BJ (cell line): Measurements from ENCODE around the gene MYO18A. TPM values are rescaled to one million over a fixed set of nuclear protein-coding genes. Genes with fewer than 3 reads are reported as not detected.
"Not testable (repeated sequence)": the region's sequence is repeated elsewhere in the genome, so short reads cannot be mapped to it uniquely, and the experiment has no call there.

Experiments
- CTCF ChIA-PET: fragments of 350-600 bp; formaldehyde crosslinking; extraction: SDS; loops from one replicate; lab custom pipeline; 2021; ENCODE audit warnings: antibody characterized with exemption, inconsistent platforms; lab: Yijun Ruan, JAX
- POLR2A ChIA-PET: fragments of 300-600 bp; sonication (Branson Sonifier 250); formaldehyde crosslinking; extraction: SDS; loops from one replicate; lab custom pipeline; 2021; ENCODE audit warnings: antibody characterized with exemption; lab: Charles Lee
- DNase-seq: peaks from one replicate; pipeline ENCODE4 v3.0.0-alpha.2; 2011; ENCODE audit warnings: low read depth
- H3K27me3 ChIP-seq: 2 replicates; pipeline ENCODE4 v1.6.0; 2011; ENCODE audit warnings: low read length; ENCODE audit not compliant: control insufficient read depth, insufficient read depth
- H3K36me3 ChIP-seq: 2 replicates; pipeline ENCODE4 v1.5.1; 2011; ENCODE audit warnings: low read length; ENCODE audit not compliant: control insufficient read depth, insufficient read depth
- H3K4me3 ChIP-seq: 2 replicates; pipeline ENCODE4 v1.5.1; 2011; ENCODE audit warnings: low read depth, mild to moderate bottlenecking, control low read depth, low read length
- CTCF ChIP-seq: IDR thresholded peaks from 2 replicates; pipeline ENCODE4 v1.5.1; 2011; ENCODE audit warnings: low read depth, mild to moderate bottlenecking, control low read depth, inconsistent platforms, low read length, moderate library complexity; ENCODE audit not compliant: insufficient read depth
- polyA plus RNA-seq: library from polyadenylated mRNA; depleted of rRNA; stranded (reverse); fragments of >200 nt; gene quantifications from 2 replicates; pipeline ENCODE4 v1.2.3, GENCODE V29; 2011

Gene MYO18A
- polyA plus RNA-seq, 1 experiment, result 12.0 TPM

DNA sequence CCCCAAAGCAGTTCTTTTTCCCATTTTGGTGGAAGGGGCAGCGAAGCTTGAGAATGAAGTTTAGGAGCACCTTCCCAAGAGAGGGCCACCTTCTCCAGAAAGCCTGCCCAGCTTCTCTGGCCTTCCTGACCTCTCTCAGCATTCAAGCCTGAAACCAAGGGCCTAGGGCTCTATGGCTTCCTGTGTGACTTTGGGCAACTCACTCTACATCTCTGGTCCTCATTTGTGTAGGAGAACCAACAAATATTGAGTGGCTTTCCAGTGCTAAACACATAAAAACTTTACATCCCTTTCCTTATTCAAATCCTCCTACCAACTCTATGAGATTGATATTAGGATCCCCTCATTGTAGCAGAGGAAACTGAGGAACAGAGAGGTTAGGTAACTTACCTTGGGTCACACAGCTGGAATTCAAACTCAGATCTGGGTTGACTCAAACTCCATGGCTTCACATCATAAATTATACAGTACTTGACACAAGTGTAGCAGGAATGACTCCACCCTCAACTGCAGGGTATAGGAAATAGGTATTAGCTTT lies 32.0 kb upstream of the MYO18A start:
- DNase-seq, result no peak

DNA sequence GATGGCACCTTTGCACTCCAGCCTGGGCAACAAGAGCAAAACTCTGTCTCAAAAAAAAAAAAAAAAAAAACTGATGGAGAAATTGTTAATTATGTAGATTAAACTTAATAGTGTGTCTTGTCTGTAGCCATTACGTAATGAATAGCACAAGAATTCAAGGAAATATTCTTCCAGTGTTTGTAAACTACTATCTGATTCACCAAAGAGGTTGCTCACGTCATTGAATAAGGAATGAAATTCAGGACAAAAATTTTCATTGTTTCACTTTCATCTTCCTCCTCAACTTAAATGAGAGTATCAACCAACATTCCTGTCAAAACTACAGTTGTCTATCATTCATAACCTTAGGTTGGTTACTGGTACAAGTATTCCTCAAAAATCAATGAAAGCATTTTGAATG lies 30.7 kb upstream of the MYO18A start:
- Histone ChIP-seq H3K4me3 (no peak overlapping the region), H3K27me3 (no peaks in the 10 kb centered on the region), H3K36me3 (no peaks in the 10 kb centered on the region)
- ChIA-PET POLR2A (no interaction called here), CTCF (interaction anchor here (0.6 to 3.8 kb wide), 5 partner anchors 8 to 94 kb away, joined by 3 to 24 read pairs (median 7); partner anchors contain the start of gene MYO18A)
- no peak for TF ChIP-seq CTCF
- DNase-seq, result no peak

More for the DNA sequence above, 32.0 kb upstream of the MYO18A start:
- no peak overlapping the region for H3K4me3 ChIP-seq
- POLR2A ChIA-PET, result no interaction called here
- H3K27me3 ChIP-seq, result no peaks in the 10 kb centered on the region
- no peaks in the 10 kb centered on the region for H3K36me3 ChIP-seq
- TF ChIP-seq CTCF, result no peak
- CTCF ChIA-PET, result interaction anchor here (0.7 to 3.8 kb wide), 8 partner anchors 7 to 79 kb away, joined by 3 to 24 read pairs (median 4); partner anchors contain the start of gene MYO18A

GRCh38 chr17:29209073-29209472 lies 28.9 kb upstream of the MYO18A start:
- ChIA-PET POLR2A (no interaction called here), CTCF (interaction anchor here (0.8 to 3.8 kb wide), 7 partner anchors 10 to 93 kb away, joined by 4 to 24 read pairs (median 4); partner anchors contain the start of gene MYO18A)
- no peaks in the 10 kb centered on the region for H3K36me3 ChIP-seq
- DNase-seq, result no peak
- TF ChIP-seq CTCF, result no peak
- H3K4me3 ChIP-seq, result no peak overlapping the region
- no peaks in the 10 kb centered on the region for H3K27me3 ChIP-seq

GRCh38 chr17:29207975-29208374 lies 27.8 kb upstream of the MYO18A start:
- TF ChIP-seq CTCF, result no peak
- DNase-seq, result no peak
- Histone ChIP-seq H3K27me3 (no peaks in the 10 kb centered on the region), H3K4me3 (no peak overlapping the region), H3K36me3 (no peaks in the 10 kb centered on the region)
- ChIA-PET CTCF (interaction anchor here (0.8 to 3.6 kb wide), 7 partner anchors 10 to 59 kb away, joined by 3 to 21 read pairs (median 4); partner anchors contain the start of gene MYO18A), POLR2A (no interaction called here)

DNA sequence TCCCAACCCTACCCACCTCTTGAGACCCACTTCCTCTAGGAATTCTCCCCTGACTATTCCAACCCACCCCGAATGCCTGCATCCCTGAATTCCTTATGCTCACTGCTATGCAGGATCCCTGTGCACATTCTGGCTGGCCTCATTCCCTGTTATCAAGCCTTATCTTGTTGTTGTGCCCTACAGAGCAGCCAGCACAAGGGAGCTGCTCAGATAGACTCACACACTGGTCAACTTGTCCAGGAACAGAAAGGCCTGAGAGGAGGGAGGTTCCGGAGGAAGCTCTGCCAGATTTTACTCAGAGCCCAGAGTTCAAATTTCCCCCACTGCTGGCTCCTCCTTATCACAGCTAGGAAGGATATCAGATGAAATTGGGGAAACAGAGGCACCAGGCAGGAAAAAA lies 24.8 kb upstream of the MYO18A start:
- POLR2A ChIA-PET, result no interaction called here
- TF ChIP-seq CTCF, result no peak

GRCh38 chr17:29204068-29204804 lies 24.0 kb upstream of the MYO18A start:
- DNase-seq, POLR2A ChIA-PET, H3K36me3 ChIP-seq, H3K4me3 ChIP-seq, H3K27me3 ChIP-seq: not testable (repeated sequence)
- CTCF ChIA-PET, result interaction anchor here (1.1 to 1.8 kb wide), 4 partner anchors 9 to 80 kb away, joined by 3 to 6 read pairs (median 4); no protein-coding TSS in a partner anchor

More for the DNA sequence above, 24.8 kb upstream of the MYO18A start:
- no peak for DNase-seq
- Histone ChIP-seq H3K27me3 (no peaks in the 10 kb centered on the region), H3K36me3 (no peaks in the 10 kb centered on the region), H3K4me3 (no peak overlapping the region)
- CTCF ChIA-PET, result interaction anchor here (1.2 to 3.6 kb wide), 5 partner anchors 10 to 252 kb away, joined by 3 to 21 read pairs (median 3); no protein-coding TSS in a partner anchor
